Measurements from ENCODE around the gene MAGI2.

Gene MAGI2

GRCh38 chr7:77979219-77979618 is 1474.2 kb downstream of the MAGI2 start:
- CTCF ChIA-PET: interaction anchor here (0.9 to 1.5 kb wide), 2 partner anchors 11 to 61 kb away, joined by 3 to 4 read pairs; no protein-coding TSS in a partner anchor
- TF ChIP-seq CTCF (IDR thresholded peaks at IDR 0.05; ENCODE audit: control extremely low read depth, extremely low read depth, low read depth, missing control alignments): no peak
- no peak for DNase-seq (ENCODE audit: extremely low spot score)
- POLR2A ChIA-PET: no interaction called here

GRCh38 chr7:77975672-77976480 is 1477.6 kb downstream of the MAGI2 start:
- POLR2A ChIA-PET: no interaction called here
- CTCF ChIA-PET: interaction anchor here (1.2 kb wide), 1 partner anchor 42 kb away, joined by 3 read pairs; no protein-coding TSS in a partner anchor
- no peak for TF ChIP-seq CTCF (IDR thresholded peaks at IDR 0.05; ENCODE audit: control extremely low read depth, extremely low read depth, low read depth, missing control alignments)
- DNase-seq (ENCODE audit: extremely low spot score): no peak

- CTCF ChIA-PET: interaction anchor here (1.0 to 1.2 kb wide), 4 partner anchors 33 to 64 kb away, joined by 3 read pairs; no protein-coding TSS in a partner anchor
- no peak for TF ChIP-seq CTCF (IDR thresholded peaks at IDR 0.05; ENCODE audit: control extremely low read depth, extremely low read depth, low read depth, missing control alignments)
- POLR2A ChIA-PET: no interaction called here
- no peak for DNase-seq (ENCODE audit: extremely low spot score)
These were observed 1481.7 kb downstream of the MAGI2 start for GRCh38 chr7:77971726-77972125.

GRCh38 chr7:77967429-77967828 is 1486.0 kb downstream of the MAGI2 start:
- ChIA-PET POLR2A (no interaction called here), CTCF (interaction anchor here (0.6 to 1.2 kb wide), 2 partner anchors 72 to 108 kb away, joined by 3 read pairs; no protein-coding TSS in a partner anchor)
- TF ChIP-seq CTCF (IDR thresholded peaks at IDR 0.05; ENCODE audit: control extremely low read depth, extremely low read depth, low read depth, missing control alignments): no peak
- DNase-seq (ENCODE audit: extremely low spot score): no peak
